Liver (tissue), 9 donors: ENCODE data around the gene DGKH. TPM values are rescaled to one million over a fixed set of nuclear protein-coding genes. Genes with fewer than 3 reads are reported as not detected.

Experiments
- DNase-seq: peaks from one replicate; pipeline ENCODE4 v3.0.0-alpha.2; 2017; ENCODE audit warnings: low spot score
- H3K27ac ChIP-seq, 2 donors: one replicate each; pipeline ENCODE4 v1.7.0; 2013; ENCODE audit warnings: inconsistent platforms in 2 of 2, low read length in 2 of 2, control low read depth in 1 of 2, low read depth in 1 of 2, mild to moderate bottlenecking in 1 of 2
- H3K27me3 ChIP-seq, 4 donors: one replicate each; pipeline versions ENCODE4 v1.6.1 to v1.7.0; 2013; ENCODE audit warnings: low read length in 3 of 4, inconsistent platforms in 1 of 4, mild to moderate bottlenecking in 1 of 4, moderate library complexity in 1 of 4; ENCODE audit not compliant: control insufficient read depth in 4 of 4, insufficient read depth in 4 of 4
- H3K36me3 ChIP-seq, 4 donors: one replicate each; pipeline versions ENCODE4 v1.6.1 to v1.7.0; 2013; ENCODE audit warnings: low read length in 3 of 4, mild to moderate bottlenecking in 3 of 4, low read depth in 1 of 4, moderate library complexity in 1 of 4; ENCODE audit not compliant: control insufficient read depth in 4 of 4, insufficient read depth in 3 of 4
- H3K4me1 ChIP-seq, 4 donors: one replicate each; pipeline versions ENCODE4 v1.6.1 to v1.7.0; 2013; ENCODE audit warnings: low read length in 3 of 4, mild to moderate bottlenecking in 3 of 4, moderate library complexity in 1 of 4; ENCODE audit not compliant: control insufficient read depth in 4 of 4, insufficient read depth in 4 of 4
- H3K4me3 ChIP-seq, 3 donors: one replicate each; pipeline versions ENCODE4 v1.6.1 to v1.7.0; 2013; ENCODE audit warnings: low read length in 3 of 3, control low read depth in 1 of 3, low read depth in 1 of 3, mild to moderate bottlenecking in 1 of 3
- H3K9ac ChIP-seq, 2 donors: one replicate each; pipeline ENCODE4 v1.7.0; 2013; ENCODE audit warnings: low read length in 2 of 2, mild to moderate bottlenecking in 2 of 2, moderate library complexity in 2 of 2, control low read depth in 1 of 2, low read depth in 1 of 2
- H3K9me3 ChIP-seq, 4 donors: one replicate each; pipeline versions ENCODE4 v1.6.1 to v1.7.0; 2013; ENCODE audit warnings: low read length in 3 of 4; ENCODE audit not compliant: control insufficient read depth in 4 of 4
- ATF3 ChIP-seq: IDR thresholded peaks from 2 replicates; pipeline ENCODE4 v1.6.1; 2016; ENCODE audit warnings: antibody characterized with exemption
- CTCF ChIP-seq: fragments of 150-350 bp; IDR thresholded peaks from 2 replicates; pipeline ENCODE4 v1.5.1; 2017; ENCODE audit warnings: improper control_type of control experiment, low read depth, low read length; ENCODE audit not compliant: missing input control
- EGR1 ChIP-seq, 2 donors: IDR thresholded peaks; 2 replicates each; pipeline ENCODE4 v1.6.1; 2016 to 2018; ENCODE audit warnings: antibody characterized with exemption in 2 of 2, low read depth in 2 of 2
- FOXA1 ChIP-seq: IDR thresholded peaks from 2 replicates; pipeline ENCODE4 v1.6.1; 2016; ENCODE audit warnings: antibody characterized with exemption
- FOXA2 ChIP-seq: IDR thresholded peaks from 2 replicates; pipeline ENCODE4 v1.6.1; 2016; ENCODE audit warnings: antibody characterized with exemption
- GABPA ChIP-seq, 2 donors: IDR thresholded peaks in 1 of 2; conservative IDR thresholded peaks in 1 of 2; 2 replicates each; pipeline ENCODE4 v1.6.1; 2016; ENCODE audit warnings: antibody characterized with exemption in 2 of 2, mild to moderate bottlenecking in 1 of 2, moderate library complexity in 1 of 2
- HNF4A ChIP-seq, 2 donors: conservative IDR thresholded peaks; 2 replicates each; pipeline ENCODE4 v1.6.1; 2016; ENCODE audit warnings: antibody characterized with exemption in 2 of 2, mild to moderate bottlenecking in 2 of 2
- HNF4G ChIP-seq: IDR thresholded peaks from 2 replicates; pipeline ENCODE4 v1.6.1; 2016; ENCODE audit warnings: antibody characterized with exemption
- JUND ChIP-seq, 2 donors: IDR thresholded peaks; 2 replicates each; pipeline ENCODE4 v1.6.1; 2016; ENCODE audit warnings: antibody characterized with exemption in 2 of 2
- MAX ChIP-seq: IDR thresholded peaks from 2 replicates; pipeline ENCODE4 v1.6.1; 2016; ENCODE audit warnings: antibody characterized with exemption
- NR2F2 ChIP-seq: IDR thresholded peaks from 2 replicates; pipeline ENCODE4 v1.6.1; 2016; ENCODE audit warnings: antibody characterized with exemption
- RAD21 ChIP-seq, 2 donors: IDR thresholded peaks; 2 replicates each; pipeline ENCODE4 v1.6.1; 2016; ENCODE audit warnings: antibody characterized with exemption in 2 of 2, mild to moderate bottlenecking in 2 of 2
- REST ChIP-seq: IDR thresholded peaks from 2 replicates; pipeline ENCODE4 v1.6.1; 2016; ENCODE audit warnings: antibody characterized with exemption, mild to moderate bottlenecking
- RXRA ChIP-seq, 2 donors: IDR thresholded peaks; 2 replicates each; pipeline ENCODE4 v1.6.1; 2017 to 2018; ENCODE audit warnings: antibody characterized with exemption in 2 of 2, mild to moderate bottlenecking in 1 of 2
- SP1 ChIP-seq: IDR thresholded peaks from 2 replicates; pipeline ENCODE4 v1.6.1; 2018; ENCODE audit warnings: antibody characterized with exemption, mild to moderate bottlenecking
- TAF1 ChIP-seq: conservative IDR thresholded peaks from 2 replicates; pipeline ENCODE4 v1.6.1; 2016; ENCODE audit warnings: antibody characterized with exemption, mild to moderate bottlenecking
- YY1 ChIP-seq: IDR thresholded peaks from 2 replicates; pipeline ENCODE4 v1.6.1; 2016; ENCODE audit warnings: antibody characterized with exemption, mild to moderate bottlenecking
- ZBTB33 ChIP-seq: IDR thresholded peaks from 2 replicates; pipeline ENCODE4 v1.6.1; 2016; ENCODE audit warnings: antibody characterized with exemption
- WGBS: extraction: QIAGEN DNeasy Blood & Tissue Kit; methylation state at CpG from one replicate; pipeline ENCODE4 v1.1.7; 2013; 5-methylcytosine and 5-hydroxymethylcytosine counted together
- polyA plus RNA-seq, 2 donors: library from polyadenylated mRNA; stranded (reverse) in 1 of 2; unstranded in 1 of 2; fragments of 200-250 nt in 1 of 2; fragments of >200 nt in 1 of 2; fragmentation: Nextera tagmentation in 1 of 2; extraction: Ambion mirVana in 1 of 2; gene quantifications; one replicate each; pipeline versions ENCODE4 v1.2.1 to v1.2.3, GENCODE V29; 2013 to 2015
- total RNA-seq, 2 donors: library from RNA; depleted of rRNA; stranded (reverse); fragments of >200 nt; gene quantifications; one replicate each; pipeline ENCODE4 v1.2.3, GENCODE V29; 2014
- donor health status: healthy.
- donor health status: healthy.
- donor health status: healthy.
- donor health status: healthy.
- donor health status: healthy.

Gene DGKH
- total and polyA plus RNA-seq, 4 donors, result 0.25 to 3.7 (median 0.97) TPM

GRCh38 chr13:42255886-42256285 is 207.4 kb downstream of the DGKH start (continued):
- TF ChIP-seq REST (no peak), NR2F2 (no peak), RAD21 (IDR thresholded peaks at IDR 0.05) (no peak), TAF1 (no peak), HNF4G (no peak), SP1 (no peak)

GRCh38 chr13:42258747-42259146 is 210.3 kb downstream of the DGKH start:
- no peaks in the 10 kb centered on the region for H3K4me1 ChIP-seq
- H3K27me3 ChIP-seq, result no peaks in the 10 kb centered on the region
- H3K9ac ChIP-seq, result no peak overlapping the region
- TF ChIP-seq YY1, result no peak
- TF ChIP-seq FOXA2, result no peak
- no peak for TF ChIP-seq MAX
- TF ChIP-seq CTCF, result no peak
- no peak for TF ChIP-seq ATF3
- no peak for TF ChIP-seq JUND (IDR thresholded peaks at IDR 0.05)
- no peak for TF ChIP-seq NR2F2
- TF ChIP-seq RAD21 (IDR thresholded peaks at IDR 0.05), result no peak
- no peak for TF ChIP-seq FOXA1
- TF ChIP-seq HNF4G, result no peak
- TF ChIP-seq ZBTB33, result no peak
- 75% methylated on average over 5 of the region's 5 CpGs for WGBS
- no peaks in the 10 kb centered on the region for H3K36me3 ChIP-seq
- no peak overlapping the region for H3K4me3 ChIP-seq
- no peak overlapping the region for H3K27ac ChIP-seq
- DNase-seq, result no peak
- no peaks in the 10 kb centered on the region for H3K9me3 ChIP-seq

GRCh38 chr13:42259515-42259914 is 211.1 kb downstream of the DGKH start:
- Histone ChIP-seq H3K27me3 (no peaks in the 10 kb centered on the region), H3K4me1 (no peaks in the 10 kb centered on the region), H3K9me3 (no peaks in the 10 kb centered on the region), H3K9ac (no peak overlapping the region), H3K27ac (no peak overlapping the region), H3K36me3 (no peaks in the 10 kb centered on the region), H3K4me3 (no peak overlapping the region)
- 86% methylated on average over 4 of the region's 4 CpGs for WGBS
- DNase-seq, result no peak
- TF ChIP-seq RAD21 (IDR thresholded peaks at IDR 0.05) (no peak), NR2F2 (no peak), HNF4G (no peak), HNF4A (conservative IDR thresholded peaks at IDR 0.05) (no peak), ATF3 (no peak), SP1 (no peak), MAX (no peak), GABPA (IDR thresholded peaks at IDR 0.05 in 1 of 2, conservative IDR thresholded peaks at IDR 0.05 in 1 of 2) (no peak), YY1 (no peak), REST (no peak), EGR1 (IDR thresholded peaks at IDR 0.05; ENCODE audit: low read depth in 2 of 2) (no peak), RXRA (IDR thresholded peaks at IDR 0.05) (no peak), FOXA2 (no peak), TAF1 (no peak), JUND (IDR thresholded peaks at IDR 0.05) (no peak)
